ENCODE results near the gene DGKZ.

The DGKZ gene

GRCh38 chr11:46351606-46352005 lies 4.3 kb downstream of the DGKZ start:
- Histone ChIP-seq H3K27me3 (ENCODE audit: insufficient read depth, low read length) (peaks cover 2% of the 10 kb centered on the region; the same call in 1 of the 2 replicates), H3K9ac (ENCODE audit: low read length) (peak overlapping the region; percentile 56; the same call in 1 of the 2 replicates), H3K79me2 (ENCODE audit: insufficient read depth, low read length) (no peaks in the 10 kb centered on the region), H3K4me3 (ENCODE audit: low read depth, low read length, poor library complexity, severe bottlenecking) (peak overlapping the region; percentile 44), H3K4me2 (ENCODE audit: low read length) (peak overlapping the region; percentile 61), H3K9me3 (ENCODE audit: low read length) (no peaks in the 10 kb centered on the region), H3K36me3 (ENCODE audit: insufficient read depth, low read length) (no peaks in the 10 kb centered on the region; the same call in 1 of the 2 replicates), H3K27ac (ENCODE audit: low read depth, low read length, poor library complexity, severe bottlenecking) (peak overlapping the region; percentile 76), H4K20me1 (ENCODE audit: insufficient read depth, low read length) (no peaks in the 10 kb centered on the region), H2AFZ (ENCODE audit: low read length) (no peak overlapping the region), H3K4me1 (ENCODE audit: insufficient read depth, low read length, severe bottlenecking) (peaks cover 56% of the 10 kb centered on the region), H3K9me2 (ENCODE audit: low read depth, low read length) (no peaks in the 10 kb centered on the region), H3F3A (ENCODE audit: insufficient read depth, low read length) (no peaks in the 10 kb centered on the region)
- TF ChIP-seq CTCF (IDR thresholded peaks at IDR 0.05; ENCODE audit: low read length) (no peak), EZH2 (IDR thresholded peaks at IDR 0.05; ENCODE audit: borderline replicate concordance, low read length) (no peak)

- Histone ChIP-seq H3K79me2 (ENCODE audit: insufficient read depth, low read length) (no peaks in the 10 kb centered on the region), H4K20me1 (ENCODE audit: insufficient read depth, low read length) (no peaks in the 10 kb centered on the region), H3K9ac (ENCODE audit: low read length) (peak overlapping the region; percentile 56; the same call in 1 of the 2 replicates), H3K9me3 (ENCODE audit: low read length) (no peaks in the 10 kb centered on the region), H3K36me3 (ENCODE audit: insufficient read depth, low read length) (no peaks in the 10 kb centered on the region; the same call in 1 of the 2 replicates), H3K4me3 (ENCODE audit: low read depth, low read length, poor library complexity, severe bottlenecking) (peak overlapping the region; percentile 44), H2AFZ (ENCODE audit: low read length) (no peak overlapping the region), H3K27ac (ENCODE audit: low read depth, low read length, poor library complexity, severe bottlenecking) (peak overlapping the region; percentile 76), H3K4me1 (ENCODE audit: insufficient read depth, low read length, severe bottlenecking) (peaks cover 58% of the 10 kb centered on the region), H3K9me2 (ENCODE audit: low read depth, low read length) (no peaks in the 10 kb centered on the region), H3K27me3 (ENCODE audit: insufficient read depth, low read length) (no peaks in the 10 kb centered on the region), H3F3A (ENCODE audit: insufficient read depth, low read length) (no peaks in the 10 kb centered on the region), H3K4me2 (ENCODE audit: low read length) (peak overlapping the region; percentile 61)
- TF ChIP-seq EZH2 (IDR thresholded peaks at IDR 0.05; ENCODE audit: borderline replicate concordance, low read length), result no peak
- peak; percentile 98 for TF ChIP-seq CTCF (IDR thresholded peaks at IDR 0.05; ENCODE audit: low read length)
Measured at GRCh38 chr11:46352063-46352841, 5.0 kb downstream of the DGKZ start.

- H3K36me3 ChIP-seq (ENCODE audit: insufficient read depth, low read length), result no peaks in the 10 kb centered on the region; the same call in 1 of the 2 replicates
Measured at GRCh38 chr11:46353698-46354097, 6.4 kb downstream of the DGKZ start.

More at GRCh38 chr11:46353698-46354097, 6.4 kb downstream of the DGKZ start:
- Histone ChIP-seq H2AFZ (ENCODE audit: low read length) (no peak overlapping the region), H3F3A (ENCODE audit: insufficient read depth, low read length) (no peaks in the 10 kb centered on the region), H3K9ac (ENCODE audit: low read length) (no peak overlapping the region), H3K9me2 (ENCODE audit: low read depth, low read length) (no peaks in the 10 kb centered on the region), H3K9me3 (ENCODE audit: low read length) (no peaks in the 10 kb centered on the region), H3K79me2 (ENCODE audit: insufficient read depth, low read length) (no peaks in the 10 kb centered on the region), H4K20me1 (ENCODE audit: insufficient read depth, low read length) (no peaks in the 10 kb centered on the region), H3K4me3 (ENCODE audit: low read depth, low read length, poor library complexity, severe bottlenecking) (no peak overlapping the region), H3K4me2 (ENCODE audit: low read length) (no peak overlapping the region; the same call in 1 of the 2 replicates), H3K27me3 (ENCODE audit: insufficient read depth, low read length) (no peaks in the 10 kb centered on the region), H3K4me1 (ENCODE audit: insufficient read depth, low read length, severe bottlenecking) (peaks cover 64% of the 10 kb centered on the region), H3K27ac (ENCODE audit: low read depth, low read length, poor library complexity, severe bottlenecking) (peak overlapping the region; percentile 4)
- TF ChIP-seq CTCF (IDR thresholded peaks at IDR 0.05; ENCODE audit: low read length), result no peak
- TF ChIP-seq EZH2 (IDR thresholded peaks at IDR 0.05; ENCODE audit: borderline replicate concordance, low read length), result no peak
